Right atrium auricular region (tissue), 2 donors: ENCODE data around the gene DYSF. TPM values are rescaled to one million over a fixed set of nuclear protein-coding genes. Genes with fewer than 3 reads are reported as not detected.

Source experiments
- DNase-seq: peaks from one replicate; pipeline ENCODE4 v3.0.0-alpha.2; 2019; ENCODE audit warnings: low spot score
- H3K27ac ChIP-seq, 2 donors: fragments of 200-600 bp; sonication (generic); 1 replicate in 1 of 2; 2 replicates in 1 of 2; pipeline ENCODE4 v1.5.1; 2016 to 2019
- H3K27me3 ChIP-seq, 2 donors: fragments of 200-600 bp; sonication (generic); one replicate each; pipeline versions ENCODE4 v1.5.1 to v1.6.0; 2017 to 2019
- H3K36me3 ChIP-seq: fragments of 200-600 bp; sonication (generic); one replicate; pipeline ENCODE4 v1.5.1; 2016
- H3K4me1 ChIP-seq, 2 donors: fragments of 200-600 bp; sonication (generic); one replicate each; pipeline versions ENCODE4 v1.5.1 to v1.6.0; 2017 to 2019
- H3K4me3 ChIP-seq, 2 donors: fragments of 200-600 bp; sonication (generic); 1 replicate in 1 of 2; 2 replicates in 1 of 2; pipeline ENCODE4 v1.5.1; 2017 to 2019; ENCODE audit warnings: mild to moderate bottlenecking in 1 of 2, moderate library complexity in 1 of 2
- H3K9me3 ChIP-seq, 2 donors: fragments of 200-600 bp; sonication (generic); one replicate each; pipeline ENCODE4 v1.5.1; 2019
- CTCF ChIP-seq, 2 donors: fragments of 200-600 bp; sonication (generic); IDR thresholded peaks; one replicate each; pipeline ENCODE4 v1.5.1; 2019; ENCODE audit warnings: antibody characterized with exemption in 2 of 2
- total RNA-seq, 2 donors: library from RNA; depleted of rRNA; stranded (reverse); fragments of >200 nt; gene quantifications; one replicate each; pipeline ENCODE4 v1.1.0, GENCODE V29; 2016

DYSF gene
- total RNA-seq, 2 donors from 2014 or later: 31.3 to 52.1 TPM

GRCh38 chr2:71678874-71679273, 225.5 kb downstream of the DYSF start:
- no peak for DNase-seq
- H3K9me3 ChIP-seq: no peaks in the 10 kb centered on the region
- H3K4me1 ChIP-seq: peaks cover 0 to 5% of the 10 kb centered on the region in 2 donors
- peaks cover 18% of the 10 kb centered on the region for H3K36me3 ChIP-seq
- H3K27me3 ChIP-seq: no peaks in the 10 kb centered on the region
- H3K27ac ChIP-seq: no peak overlapping the region
- no peak for TF ChIP-seq CTCF (IDR thresholded peaks at IDR 0.05)
- no peak overlapping the region for H3K4me3 ChIP-seq

- peaks cover 18% of the 10 kb centered on the region for H3K36me3 ChIP-seq
- DNase-seq: no peak
- H3K9me3 ChIP-seq: no peaks in the 10 kb centered on the region
- H3K27ac ChIP-seq: no peak overlapping the region
- TF ChIP-seq CTCF (IDR thresholded peaks at IDR 0.05): no peak
- H3K4me3 ChIP-seq: no peak overlapping the region
- H3K27me3 ChIP-seq: no peaks in the 10 kb centered on the region
- peaks cover 0 to 12% of the 10 kb centered on the region in 2 donors for H3K4me1 ChIP-seq
Observed at GRCh38 chr2:71679491-71679890, 226.1 kb downstream of the DYSF start.

GRCh38 chr2:71680925-71681324, 227.6 kb downstream of the DYSF start:
- DNase-seq: no peak
- Histone ChIP-seq H3K9me3 (no peaks in the 10 kb centered on the region), H3K27ac (no peak overlapping the region), H3K4me3 (no peak overlapping the region), H3K4me1 (peaks cover 0 to 24% of the 10 kb centered on the region in 2 donors), H3K36me3 (peaks cover 18% of the 10 kb centered on the region), H3K27me3 (no peaks in the 10 kb centered on the region)
- TF ChIP-seq CTCF (IDR thresholded peaks at IDR 0.05): no peak

- no peak for DNase-seq
- TF ChIP-seq CTCF (IDR thresholded peaks at IDR 0.05): no peak
- H3K27ac ChIP-seq: no peak overlapping the region
- H3K36me3 ChIP-seq: peaks cover 18% of the 10 kb centered on the region
- peaks cover 0 to 31% of the 10 kb centered on the region in 2 donors for H3K4me1 ChIP-seq
- no peak overlapping the region for H3K4me3 ChIP-seq
- no peaks in the 10 kb centered on the region for H3K9me3 ChIP-seq
- no peaks in the 10 kb centered on the region for H3K27me3 ChIP-seq
Observed at GRCh38 chr2:71681626-71682025, 228.3 kb downstream of the DYSF start.

GRCh38 chr2:71682341-71682740, 229.0 kb downstream of the DYSF start:
- peaks cover 18% of the 10 kb centered on the region for H3K36me3 ChIP-seq

More at GRCh38 chr2:71682341-71682740, 229.0 kb downstream of the DYSF start:
- peaks cover 0 to 35% of the 10 kb centered on the region in 2 donors for H3K4me1 ChIP-seq
- TF ChIP-seq CTCF (IDR thresholded peaks at IDR 0.05): no peak
- H3K9me3 ChIP-seq: no peaks in the 10 kb centered on the region
- DNase-seq: no peak
- H3K27me3 ChIP-seq: no peaks in the 10 kb centered on the region
- no peak overlapping the region for H3K27ac ChIP-seq
- H3K4me3 ChIP-seq: no peak overlapping the region
